Fibroblast of skin of right quadriceps (primary cell): Measurements from ENCODE around the gene KCNN3.

Experiments
- DNase-seq: peaks from one replicate; pipeline ENCODE4 v3.0.0-alpha.2; 2013

KCNN3 gene

GRCh38 chr1:154860156-154860870 is 9.8 kb downstream of the KCNN3 start:
- DNase-seq = no peak

- DNase-seq = no peak
Observed at GRCh38 chr1:154859786-154860155, 10.3 kb downstream of the KCNN3 start.

GRCh38 chr1:154859151-154859785 is 10.8 kb downstream of the KCNN3 start:
- no peak for DNase-seq

GRCh38 chr1:154857441-154858215 is 12.5 kb downstream of the KCNN3 start:
- DNase-seq = no peak

- no peak for DNase-seq
Observed at GRCh38 chr1:154857022-154857421, 13.1 kb downstream of the KCNN3 start.

GRCh38 chr1:154856544-154856943 is 13.5 kb downstream of the KCNN3 start:
- DNase-seq = no peak

- DNase-seq = no peak
Observed at GRCh38 chr1:154856049-154856448, 14.0 kb downstream of the KCNN3 start.

- no peak for DNase-seq
Observed at GRCh38 chr1:154855186-154855851, 14.8 kb downstream of the KCNN3 start.

GRCh38 chr1:154852845-154853244 is 17.2 kb downstream of the KCNN3 start:
- DNase-seq = no peak

- DNase-seq = no peak
Observed at GRCh38 chr1:154851392-154852177, 18.5 kb downstream of the KCNN3 start.

GRCh38 chr1:154849645-154850131 is 20.4 kb downstream of the KCNN3 start:
- DNase-seq = no peak

- DNase-seq = no peak
Observed at GRCh38 chr1:154848983-154849382, 21.1 kb downstream of the KCNN3 start.

GRCh38 chr1:154847891-154848290 is 22.2 kb downstream of the KCNN3 start:
- DNase-seq = peak; percentile 42

GRCh38 chr1:154846565-154847442 is 23.3 kb downstream of the KCNN3 start:
- no peak for DNase-seq

GRCh38 chr1:154845879-154846278 is 24.2 kb downstream of the KCNN3 start:
- no peak for DNase-seq

GRCh38 chr1:154845174-154845573 is 24.9 kb downstream of the KCNN3 start:
- no peak for DNase-seq

- DNase-seq = no peak
Observed at GRCh38 chr1:154844297-154844681, 25.8 kb downstream of the KCNN3 start.

GRCh38 chr1:154843636-154844296 is 26.3 kb downstream of the KCNN3 start:
- DNase-seq = no peak

GRCh38 chr1:154842635-154843034 is 27.4 kb downstream of the KCNN3 start:
- DNase-seq = no peak

GRCh38 chr1:154841384-154841783 is 28.7 kb downstream of the KCNN3 start:
- no peak for DNase-seq
